DLD1 (cell line): ENCODE data around the gene SGMS2.

Source experiments
- in situ Hi-C: cut with HindIII; loops from 2 replicates; pipeline ENCODE4 v1.10.0; 2017; ENCODE audit warnings: low sequenced_read_pairs

SGMS2 gene

DNA sequence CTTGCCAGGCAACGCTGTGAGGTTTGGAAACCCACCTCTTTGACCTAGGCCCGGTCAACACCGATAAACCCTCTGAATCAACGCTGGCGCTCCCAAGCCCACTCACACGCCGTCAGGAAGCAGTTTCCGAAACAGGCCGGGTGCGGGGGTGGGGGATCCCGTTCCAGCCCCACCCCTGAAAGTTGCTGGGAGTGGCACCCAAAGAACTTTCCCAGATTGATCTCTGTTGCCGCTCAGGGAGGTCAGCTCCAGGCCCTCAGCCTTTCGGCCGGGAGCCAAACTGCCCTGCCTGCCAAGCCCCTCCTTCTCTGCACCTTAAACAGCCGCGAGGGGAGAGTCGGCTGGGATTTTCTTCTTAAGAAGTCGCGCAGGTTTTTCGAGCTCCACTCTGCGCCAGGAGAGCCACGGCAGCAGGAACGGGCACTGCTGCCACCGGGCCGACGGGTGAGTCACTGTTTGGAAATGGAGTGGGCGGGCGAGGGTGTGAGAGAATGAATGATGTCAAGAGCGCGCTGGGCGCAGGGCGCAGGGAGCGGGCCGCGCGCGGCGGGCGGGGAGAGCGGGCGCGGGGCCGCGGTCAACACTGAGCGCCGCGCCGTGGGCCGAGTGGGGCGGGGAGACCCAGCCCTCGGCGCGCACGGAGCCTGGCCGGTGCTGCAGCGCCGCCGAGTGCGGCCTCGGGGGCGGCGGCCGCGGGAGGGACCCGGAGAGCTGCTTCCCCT, at the start of gene SGMS2:
Gene SGMS2 (plus strand): TSS at position 583 of the 722 bp plus-strand sequence. CDS start 70,622 bp downstream, outside the sequence.
- in situ Hi-C loops: no loop called here

DNA sequence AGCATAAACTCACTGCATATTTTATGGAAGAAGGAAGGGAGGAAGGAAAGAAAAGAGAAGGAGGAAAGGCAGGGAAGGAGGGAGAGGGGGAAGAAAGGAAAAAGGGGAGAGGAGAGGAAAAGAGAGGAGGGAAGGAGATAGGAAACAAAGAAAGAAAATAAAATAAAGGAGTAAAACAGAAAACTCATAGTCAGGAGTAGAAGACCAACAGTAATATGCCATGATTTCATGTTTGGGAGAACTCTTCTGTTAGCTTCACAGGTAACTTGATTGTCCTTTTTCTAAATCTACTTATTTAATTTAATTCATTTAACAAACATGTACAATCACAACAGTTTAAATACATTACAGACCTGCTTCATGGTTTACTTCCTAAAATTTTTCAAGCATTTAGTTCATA, 46.8 kb upstream of the SGMS2 start:
- in situ Hi-C loops: no loop called here

DNA sequence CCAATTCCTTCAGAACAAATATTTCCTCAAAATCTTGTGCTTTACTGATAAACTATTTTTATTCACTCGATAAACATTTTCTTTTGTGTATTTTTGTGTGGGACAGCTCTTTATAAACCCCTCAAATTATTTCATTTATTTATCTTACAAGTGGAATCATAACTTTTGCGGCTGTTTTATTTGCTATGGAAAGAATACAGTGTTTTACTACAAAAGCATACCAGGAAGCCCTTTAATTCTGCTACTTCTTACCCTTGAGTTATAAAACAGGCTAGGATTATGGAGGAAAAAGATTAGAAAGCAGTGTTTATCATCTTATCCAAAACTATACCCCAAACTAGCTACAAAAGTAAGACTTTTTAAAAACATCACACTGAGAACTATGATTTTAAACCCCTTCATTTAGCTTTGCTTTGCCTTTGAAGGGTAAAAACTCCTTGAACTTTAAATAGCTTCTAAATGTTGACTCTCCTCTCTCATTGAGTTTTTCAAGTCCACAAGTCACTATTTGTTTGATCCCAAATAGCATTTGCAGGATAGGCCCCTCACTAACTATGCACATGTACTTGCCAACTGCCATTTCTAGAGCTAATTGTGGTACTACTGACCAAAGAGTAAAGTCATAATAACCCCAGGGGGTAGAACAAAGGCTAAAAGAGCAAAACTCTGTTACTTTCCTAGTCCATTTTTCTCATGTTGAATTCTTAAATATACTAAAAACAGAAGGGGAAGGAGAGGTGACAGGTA, 45.8 kb upstream of the SGMS2 start:
- in situ Hi-C loops: no loop called here

DNA sequence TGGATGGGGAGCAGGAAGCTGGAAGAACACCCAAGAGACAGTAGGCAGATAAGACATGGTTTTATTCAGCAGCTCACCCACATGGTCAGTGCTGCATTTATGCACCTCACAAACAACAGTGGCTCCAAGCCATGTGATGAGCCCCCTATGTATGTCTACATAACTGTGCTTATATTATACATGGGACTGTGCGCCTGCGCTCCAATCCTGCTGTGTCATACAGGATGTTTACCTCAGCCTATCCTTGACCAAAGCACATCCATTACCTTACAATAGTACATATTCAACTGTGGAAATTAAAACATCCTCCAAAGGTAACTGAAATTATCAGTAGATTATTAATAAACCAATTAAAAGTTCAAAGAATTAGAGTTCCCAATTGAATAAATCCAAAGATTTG, 44.1 kb upstream of the SGMS2 start:
- in situ Hi-C loops: no loop called here

DNA sequence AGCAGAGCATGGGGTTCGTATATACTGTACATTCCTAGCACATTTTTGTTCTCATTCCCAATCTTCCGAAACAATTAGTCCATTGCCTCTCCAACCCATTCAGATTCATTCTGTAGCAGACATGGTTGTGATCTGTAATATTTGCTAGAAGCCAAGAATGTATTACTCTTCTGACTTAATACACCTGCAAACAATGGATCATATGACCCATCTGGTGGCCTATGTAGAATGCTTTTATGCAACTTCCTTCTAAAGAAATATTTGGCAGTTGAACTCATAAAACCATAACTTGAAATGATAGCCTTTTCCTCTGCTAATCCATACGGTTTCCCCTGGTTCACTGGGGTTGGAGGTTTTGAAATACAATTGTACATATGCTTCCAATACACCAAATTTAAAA, 32.8 kb upstream of the SGMS2 start:
- in situ Hi-C loops: no loop called here

DNA sequence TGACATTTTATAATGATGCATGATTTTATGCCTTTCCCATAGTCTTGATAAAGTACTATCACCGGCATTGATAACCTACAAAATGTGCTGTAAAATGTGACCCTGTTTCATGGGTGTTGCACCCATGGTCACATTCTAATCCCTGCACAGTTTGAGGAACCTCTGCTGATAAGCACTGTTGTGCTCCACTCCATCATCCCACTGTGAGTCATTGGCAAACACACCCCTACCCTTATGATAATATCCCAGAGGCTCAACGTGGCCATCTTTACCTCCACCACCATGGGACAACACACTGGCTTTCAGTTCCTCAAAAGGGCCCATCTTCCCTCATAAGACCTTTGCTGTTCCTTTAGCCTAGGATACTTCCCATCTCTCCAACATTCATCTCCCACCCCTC, 32.0 kb upstream of the SGMS2 start:
- in situ Hi-C loops: no loop called here

DNA sequence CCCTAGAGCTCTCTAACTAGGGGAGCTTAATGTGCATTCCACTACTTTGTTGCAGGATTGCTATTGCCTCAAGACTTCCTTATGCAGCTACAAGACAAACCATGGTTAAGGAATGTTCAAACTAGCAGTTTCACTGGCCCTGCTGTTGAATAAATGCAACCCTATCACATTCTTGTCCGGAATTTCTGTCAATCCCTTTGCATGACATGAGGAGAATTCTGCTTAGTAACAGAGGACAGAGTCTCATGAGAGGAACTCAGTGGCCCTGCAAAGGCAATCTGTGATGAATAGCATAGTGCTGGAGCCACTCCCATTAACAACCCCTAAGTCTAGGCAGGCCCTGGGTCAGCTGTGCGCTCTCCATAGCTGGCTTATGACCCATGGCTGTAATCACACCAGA, 30.7 kb upstream of the SGMS2 start:
- in situ Hi-C loops: no loop called here

DNA sequence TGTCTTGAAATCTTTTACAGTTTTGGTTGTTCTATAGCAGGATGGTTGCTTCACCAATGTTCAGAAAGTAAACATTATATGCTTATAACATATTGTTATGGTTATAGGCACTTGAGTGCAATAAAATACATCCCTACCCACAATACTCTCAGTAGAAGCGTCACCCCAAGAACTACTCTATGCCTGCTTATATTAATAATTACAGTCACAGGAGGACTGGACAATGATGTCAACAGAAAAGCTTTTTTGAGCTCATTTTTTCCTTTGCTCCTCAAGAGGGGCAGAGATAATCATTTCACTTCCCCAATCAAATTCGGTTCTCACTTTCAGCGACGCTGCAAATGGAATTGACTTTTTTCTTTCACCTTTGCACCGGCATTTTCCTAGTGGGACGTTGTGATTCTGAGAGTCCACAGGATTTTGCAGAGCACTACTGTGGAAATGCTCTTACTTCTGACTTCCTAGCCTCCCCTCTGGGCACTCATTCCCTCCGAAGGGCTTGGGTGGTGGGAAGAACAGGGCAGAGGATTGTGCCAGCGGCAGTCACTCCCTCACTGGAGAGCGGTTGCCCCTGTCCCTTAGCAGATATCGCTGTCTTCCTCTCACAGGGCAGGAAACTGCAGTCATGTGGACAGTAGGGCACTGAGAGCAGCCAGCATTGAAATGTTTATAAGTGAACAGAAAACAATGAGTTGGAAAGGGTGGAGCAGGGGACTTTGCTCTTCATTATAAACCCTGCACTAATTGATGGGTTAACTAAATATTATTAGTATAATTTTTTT, 24.9 kb upstream of the SGMS2 start:
- in situ Hi-C loops: no loop called here

DNA sequence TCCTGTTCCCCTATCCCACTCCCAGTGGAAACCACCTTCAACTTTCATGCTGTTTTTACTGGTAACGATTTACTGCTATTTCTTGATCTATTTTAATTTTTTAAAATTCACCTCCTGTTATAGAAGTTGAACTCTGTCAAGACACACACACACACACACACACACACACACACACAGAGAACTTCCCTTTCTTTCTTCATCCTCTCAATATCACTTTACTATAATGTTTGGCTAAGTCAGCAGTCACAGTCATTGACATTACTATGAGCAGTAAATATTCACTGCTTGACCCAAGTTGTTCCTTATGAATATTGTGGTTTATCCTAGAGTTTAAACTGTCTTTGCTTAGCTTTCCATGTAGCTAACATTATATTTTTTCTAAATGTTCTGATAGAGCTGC, 24.0 kb upstream of the SGMS2 start:
- in situ Hi-C loops: no loop called here

DNA sequence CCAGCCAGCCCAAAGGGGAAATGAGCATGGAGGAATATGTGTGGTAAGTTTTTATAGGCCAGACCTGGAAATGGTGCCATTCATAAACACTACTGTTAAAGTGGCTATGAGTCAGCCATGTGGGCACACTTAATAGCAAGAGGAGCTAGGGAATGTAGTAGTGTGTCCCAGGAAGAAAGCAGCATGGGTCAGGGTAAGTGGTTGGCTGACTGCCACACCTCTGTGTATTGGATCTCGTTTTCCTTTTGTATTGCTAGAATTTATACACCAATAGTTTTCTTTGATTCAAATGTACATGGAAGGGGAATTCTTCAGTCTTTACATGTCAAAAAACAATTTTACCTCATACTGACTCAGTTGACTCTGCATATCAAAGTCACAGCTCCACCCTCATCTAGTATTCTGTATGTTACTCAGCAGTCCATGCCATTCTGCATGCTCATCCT, 22.9 kb upstream of the SGMS2 start:
- in situ Hi-C loops: no loop called here

DNA sequence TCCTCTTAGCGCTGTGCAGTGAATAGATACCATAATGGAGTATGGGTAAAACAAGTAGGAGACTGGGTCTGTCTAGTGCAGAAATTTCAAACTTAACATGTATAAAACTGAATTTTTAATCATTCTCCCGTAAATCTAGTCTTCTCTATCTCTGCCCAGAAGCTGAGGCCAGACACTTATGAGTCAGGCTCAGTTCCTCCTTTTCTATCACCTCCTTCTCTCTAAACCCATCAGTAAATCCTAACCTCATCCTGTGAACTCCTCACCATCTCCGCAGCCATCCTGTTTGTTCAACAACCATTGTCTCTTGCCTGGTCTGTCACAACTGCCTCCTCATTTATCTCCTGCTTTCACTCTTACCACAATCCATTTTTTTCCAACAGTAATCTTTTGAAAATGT, 19.8 kb upstream of the SGMS2 start:
- in situ Hi-C loops: no loop called here

DNA sequence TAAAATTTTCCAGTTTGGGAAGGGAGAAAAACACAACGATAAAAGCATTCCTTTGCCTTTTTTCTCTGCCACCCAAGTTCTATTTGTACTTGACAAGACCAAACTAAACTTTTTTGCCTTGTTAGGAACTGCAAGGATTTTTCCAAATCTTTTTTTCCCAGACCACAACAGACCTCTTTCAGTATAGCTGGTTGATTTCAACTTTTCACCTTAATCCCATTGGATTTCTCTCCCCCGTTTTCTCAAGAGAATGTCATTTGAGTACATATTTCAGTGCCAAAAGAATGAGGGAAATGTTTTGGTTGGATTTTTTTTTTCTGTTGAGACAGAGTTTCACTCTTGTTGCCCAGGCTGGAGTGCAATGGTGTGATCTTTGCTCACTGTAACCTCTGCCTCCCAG, 18.5 kb upstream of the SGMS2 start:
- in situ Hi-C loops: no loop called here

DNA sequence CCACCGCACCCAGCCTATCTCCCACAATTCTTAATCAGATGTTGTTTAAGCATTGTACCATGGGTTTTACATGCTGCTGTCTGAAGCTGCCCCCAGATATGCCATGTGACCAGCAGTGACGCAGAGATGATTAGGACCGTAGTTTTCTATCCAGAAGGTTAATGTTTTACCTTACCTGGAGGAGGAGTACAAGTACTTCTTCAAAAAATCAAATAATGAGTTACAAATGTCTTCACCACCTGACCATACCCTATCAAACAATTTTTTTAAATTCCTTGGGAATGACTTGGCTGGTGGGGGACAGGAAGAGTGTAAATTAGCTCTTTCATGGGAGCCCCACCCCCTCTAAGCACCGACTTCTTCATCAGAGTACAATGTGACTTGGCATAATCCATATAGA, 16.2 kb upstream of the SGMS2 start:
- in situ Hi-C loops: no loop called here

DNA sequence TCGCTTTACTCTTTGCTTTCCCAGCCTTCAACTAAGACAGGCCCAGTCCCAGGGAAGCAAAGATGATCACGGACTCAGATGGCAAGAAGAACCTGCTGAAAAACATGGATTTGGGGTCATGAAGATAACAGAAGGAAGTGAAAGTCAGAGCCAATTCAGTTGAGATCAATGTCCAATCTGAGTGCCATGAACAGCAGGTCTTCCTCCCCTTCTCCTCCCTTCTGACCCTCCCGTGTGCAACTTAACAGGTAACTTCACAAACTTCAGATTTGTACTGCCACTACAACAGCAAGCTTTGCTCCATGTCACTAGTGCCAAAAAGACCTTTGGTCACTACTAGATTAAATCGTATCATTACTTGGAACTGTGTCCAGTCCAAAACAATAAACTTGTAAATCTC, 15.5 kb upstream of the SGMS2 start:
- in situ Hi-C loops: no loop called here

DNA sequence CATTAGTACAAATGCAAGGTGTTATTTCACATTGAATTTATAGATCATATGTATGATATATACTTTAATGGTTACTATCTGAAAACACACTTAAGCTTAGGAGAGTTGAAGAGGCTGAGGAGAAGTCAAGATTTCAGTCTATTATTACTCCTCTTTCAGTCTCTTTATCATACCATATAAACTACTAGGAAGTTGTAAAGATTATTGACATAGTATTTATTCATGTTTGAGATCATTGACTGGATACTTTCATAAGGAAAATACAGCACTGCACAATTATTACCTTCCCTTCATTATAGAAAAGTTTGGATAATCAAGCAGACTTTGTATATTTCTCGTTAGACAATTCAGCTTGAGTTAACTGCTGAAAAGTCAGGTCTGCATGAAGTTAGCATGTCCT, 10.0 kb upstream of the SGMS2 start:
- in situ Hi-C loops: no loop called here

DNA sequence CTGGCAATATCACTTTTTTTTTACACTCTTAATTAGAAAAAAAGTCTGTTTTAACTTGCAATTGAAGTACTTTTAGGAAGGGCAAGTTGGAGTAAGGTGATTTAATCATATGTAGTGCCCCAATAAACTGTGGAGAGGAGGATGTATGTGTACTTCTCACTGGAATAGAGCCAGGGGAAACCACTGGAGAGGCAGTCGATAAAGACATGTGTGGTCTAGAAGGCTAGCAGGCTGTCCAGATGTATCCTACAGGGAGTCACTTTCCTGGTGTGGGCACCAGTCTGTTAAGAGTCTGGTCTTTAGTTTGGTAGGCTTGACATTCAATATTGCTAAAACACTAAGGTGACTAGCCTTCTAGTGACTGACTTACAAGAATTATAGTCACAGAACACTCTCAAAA, 9.6 kb upstream of the SGMS2 start:
- in situ Hi-C loops: no loop called here

DNA sequence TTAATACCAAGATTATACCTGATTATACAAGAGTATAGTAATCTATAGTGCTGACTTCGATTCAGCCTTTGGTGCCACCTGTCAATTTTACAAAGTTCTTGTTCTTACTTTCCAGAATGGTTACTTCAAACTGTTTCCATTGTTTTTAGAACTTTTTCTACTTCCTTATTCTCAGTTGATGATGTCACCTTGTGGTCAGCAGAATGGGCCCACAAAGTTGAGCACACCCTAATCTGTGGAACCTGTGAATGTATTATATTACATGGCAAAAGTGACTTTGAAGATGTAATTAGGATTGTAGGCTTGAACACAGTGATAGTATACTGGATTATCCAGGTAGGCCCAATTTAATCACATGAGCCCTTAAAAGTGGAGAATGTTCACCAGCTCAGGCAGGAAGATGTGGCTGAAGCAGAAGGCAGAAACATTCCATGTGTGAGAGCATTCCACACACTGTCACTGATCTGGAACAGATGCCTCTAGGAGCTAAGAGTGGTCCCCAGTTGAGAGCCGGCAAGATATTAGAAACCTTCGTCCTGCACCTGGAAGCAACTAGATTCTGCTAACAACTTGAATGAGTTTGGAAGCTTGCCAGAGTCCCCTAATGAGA, 6.3 kb upstream of the SGMS2 start:
- in situ Hi-C loops: no loop called here

DNA sequence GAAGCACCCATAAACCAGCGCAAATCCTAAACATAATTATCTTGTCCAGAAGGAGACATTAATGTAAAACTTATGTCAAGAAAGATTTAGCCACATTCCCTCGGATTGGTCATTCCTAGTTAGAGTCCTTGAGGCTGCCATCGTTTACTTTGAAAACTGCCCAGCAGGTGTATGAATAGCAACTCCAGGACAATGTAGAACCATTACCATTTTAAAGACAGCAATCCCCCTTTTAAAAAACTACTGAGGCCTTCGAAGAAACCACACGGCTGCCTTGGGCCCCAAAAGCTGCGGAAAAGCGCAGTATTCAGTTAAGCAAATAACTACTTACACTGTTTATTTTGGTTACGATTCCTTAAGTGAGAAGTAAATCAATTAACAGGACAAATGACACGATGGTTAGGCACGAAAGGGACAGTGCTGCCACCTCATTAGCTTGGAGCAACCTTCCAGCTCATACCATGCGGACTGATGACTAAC, 822 bp upstream of the SGMS2 start:
- in situ Hi-C loops: no loop called here

DNA sequence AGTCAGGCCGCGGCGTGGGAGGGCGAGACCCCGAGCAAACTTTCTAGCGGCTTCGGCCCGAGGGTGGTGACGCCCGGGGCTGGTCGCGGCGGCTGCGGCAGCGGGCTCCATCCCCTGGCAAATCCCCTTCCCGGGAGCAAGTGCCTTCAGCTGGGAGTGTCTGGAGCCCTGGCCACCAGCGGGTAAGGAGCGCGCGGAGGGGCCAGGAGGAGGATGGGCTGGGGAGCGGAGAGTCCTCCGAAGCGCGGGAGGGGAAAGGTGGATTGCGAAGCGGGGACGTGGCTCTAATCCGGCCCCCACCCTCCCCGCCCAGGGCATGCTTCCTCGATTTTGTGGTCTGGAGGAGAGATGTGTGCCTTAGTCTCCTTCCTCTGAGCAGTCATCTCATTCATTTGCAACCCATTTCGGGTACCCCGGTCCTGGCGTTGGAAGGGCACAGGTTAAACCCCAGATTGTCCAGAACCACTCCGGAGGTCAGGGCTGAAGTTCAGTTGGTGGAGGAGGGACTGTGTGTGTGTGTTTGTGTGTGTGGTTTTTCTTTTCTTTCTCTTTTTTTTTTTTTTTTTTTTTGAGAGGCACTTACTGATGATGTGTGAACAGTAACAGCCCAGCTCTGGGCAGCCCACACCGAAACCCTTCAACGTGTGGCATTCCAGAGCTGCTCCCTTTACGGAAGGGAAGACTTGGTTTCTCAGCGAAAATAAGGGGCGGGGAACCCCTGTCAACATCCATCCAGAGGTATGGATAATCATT, 516 bp downstream of the SGMS2 start:
- in situ Hi-C loops: no loop called here

DNA sequence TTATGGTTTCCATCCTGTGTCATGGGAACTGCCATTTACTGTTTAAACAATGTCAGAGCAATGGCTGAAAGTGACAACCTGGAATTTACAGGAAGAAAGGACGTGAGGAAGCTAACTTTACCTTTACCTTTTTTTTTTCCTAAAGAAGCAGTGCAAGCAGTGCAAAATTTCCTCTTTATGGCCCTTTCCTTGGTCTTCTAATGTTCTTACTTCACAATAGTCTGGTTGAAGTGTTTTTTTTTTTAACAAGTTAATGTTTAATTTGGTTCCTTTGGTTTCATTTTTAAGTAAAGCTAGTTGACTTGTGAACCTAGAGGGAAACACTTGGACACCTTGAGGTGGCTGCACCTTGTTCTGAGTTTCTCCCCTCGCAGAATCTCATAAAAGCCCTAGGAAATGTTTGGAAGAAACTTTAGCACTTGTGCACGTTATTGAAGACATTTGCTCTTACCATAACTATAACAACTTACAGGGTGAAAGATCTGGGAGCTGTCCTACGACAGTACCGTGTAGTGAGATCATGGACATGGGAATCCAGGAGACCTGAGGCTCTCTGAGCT, 1.8 kb downstream of the SGMS2 start:
- in situ Hi-C loops: no loop called here
